ENCODE data around the gene RNF222. TPM values are rescaled to one million over a fixed set of nuclear protein-coding genes. Genes with fewer than 3 reads are reported as not detected.
"Not testable (repeated sequence)": the region's sequence is repeated elsewhere in the genome, so short reads cannot be mapped to it uniquely, and the experiment has no call there.

Gene RNF222
- total and polyA plus RNA-seq, 5 experiments from 2014 or later = 0.15 to 0.19 (median 0.18) TPM; not detected in 1

- no peaks in the 10 kb centered on the region for H3K9me3 Mint-ChIP-seq
- H3K4me1 Mint-ChIP-seq = peaks cover 0 to 3% (median under 1%) of the 10 kb centered on the region in 4 donors
- peaks cover 0 to 13% (median 3%) of the 10 kb centered on the region in 5 donors for H3K27me3 Mint-ChIP-seq
- POLR2A ChIA-PET = no interaction called here
- DNase-seq (no peak), ATAC-seq (no peak)
- H3K36me3 Mint-ChIP-seq = peaks cover 0 to 2% (median 0%) of the 10 kb centered on the region in 3 donors
- H3K27ac Mint-ChIP-seq = no peak overlapping the region
- H3K4me3 Mint-ChIP-seq = no peak overlapping the region
Observed at GRCh38 chr17:8354236-8354635, 43.4 kb downstream of the RNF222 start.

- Mint-ChIP-seq H3K27ac (no peak overlapping the region), H3K4me1 (peaks cover 0 to 2% (median 0%) of the 10 kb centered on the region in 4 donors), H3K4me3 (no peak overlapping the region), H3K9me3 (no peaks in the 10 kb centered on the region), H3K27me3 (peaks cover 0 to 13% (median 3%) of the 10 kb centered on the region in 5 donors), H3K36me3 (peaks cover 0 to 2% (median 0%) of the 10 kb centered on the region in 3 donors)
- no peak for DNase-seq
- POLR2A ChIA-PET = no interaction called here
- ATAC-seq = no peak
Observed at GRCh38 chr17:8353736-8354135, 43.9 kb downstream of the RNF222 start.

DNA sequence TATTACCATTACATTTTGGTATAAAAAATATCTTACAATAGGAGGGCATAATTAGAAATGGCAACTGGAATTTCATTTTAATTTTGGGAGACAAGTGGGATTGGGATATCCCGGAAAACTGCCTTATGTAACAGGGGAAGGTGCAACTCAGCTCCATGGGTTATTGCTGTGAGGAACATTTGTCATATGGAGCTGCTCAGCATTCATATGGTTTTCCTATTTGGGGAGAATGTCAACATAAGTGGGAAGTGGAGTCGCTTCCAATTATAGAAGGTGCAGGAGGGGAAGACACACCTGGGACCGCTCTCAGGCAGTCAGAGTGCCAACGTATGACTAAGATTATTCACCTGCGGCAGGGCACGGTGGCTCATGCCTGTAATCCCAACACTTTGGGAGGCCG, 47.3 kb downstream of the RNF222 start:
- Mint-ChIP-seq H3K9me3 (no peaks in the 10 kb centered on the region), H3K27me3 (peaks cover 6 to 33% (median 13%) of the 10 kb centered on the region in 5 donors), H3K4me3 (no peak overlapping the region), H3K36me3 (no peaks in the 10 kb centered on the region), H3K4me1 (peaks cover 0 to 3% (median 0%) of the 10 kb centered on the region in 4 donors), H3K27ac (peak overlapping the region in 1 of 10 donors; percentile 30)
- DNase-seq = no peak
- POLR2A ChIA-PET = no interaction called here
- ATAC-seq = no peak

GRCh38 chr17:8347001-8347400, 50.6 kb downstream of the RNF222 start:
- ATAC-seq, H3K4me3 Mint-ChIP-seq, H3K9me3 Mint-ChIP-seq, H3K36me3 Mint-ChIP-seq, POLR2A ChIA-PET, H3K4me1 Mint-ChIP-seq, H3K27ac Mint-ChIP-seq, DNase-seq: not testable (repeated sequence)
- H3K27me3 Mint-ChIP-seq = peaks cover 6 to 36% (median 13%) of the 10 kb centered on the region in 5 donors

GRCh38 chr17:8345951-8346665, 51.5 kb downstream of the RNF222 start:
- H3K27me3 Mint-ChIP-seq = peaks cover 6 to 36% (median 13%) of the 10 kb centered on the region in 5 donors
- peak overlapping the region in 1 of 10 donors; percentile 19 for H3K27ac Mint-ChIP-seq
- H3K9me3 Mint-ChIP-seq = no peaks in the 10 kb centered on the region
- H3K4me1 Mint-ChIP-seq = peaks cover 0 to 3% (median 0%) of the 10 kb centered on the region in 4 donors
- H3K4me3 Mint-ChIP-seq = no peak overlapping the region
- ATAC-seq (no peak), DNase-seq (no peak)
- no peaks in the 10 kb centered on the region for H3K36me3 Mint-ChIP-seq
- POLR2A ChIA-PET = interaction anchor here (0.5 kb wide), 1 partner anchor 20 kb away, joined by 3 read pairs; no protein-coding TSS in a partner anchor

GRCh38 chr17:8345052-8345690, 52.5 kb downstream of the RNF222 start:
- ATAC-seq (no peak), DNase-seq (no peak)
- Mint-ChIP-seq H3K4me1 (peaks cover 0 to 3% (median 0%) of the 10 kb centered on the region in 4 donors), H3K9me3 (no peaks in the 10 kb centered on the region), H3K27ac (peak overlapping the region in 2 of 10 donors; percentile 19 to 76), H3K27me3 (peaks cover 4 to 36% (median 13%) of the 10 kb centered on the region in 5 donors), H3K4me3 (peak overlapping the region in 1 of 10 donors; percentile 14), H3K36me3 (no peaks in the 10 kb centered on the region)
- POLR2A ChIA-PET = no interaction called here

GRCh38 chr17:8341456-8341855, 56.2 kb downstream of the RNF222 start:
- Mint-ChIP-seq H3K27ac (no peak overlapping the region), H3K4me3 (no peak overlapping the region), H3K4me1 (peaks cover 7 to 11% (median 9%) of the 10 kb centered on the region in 4 donors), H3K27me3 (peaks cover 0 to 14% (median 8%) of the 10 kb centered on the region in 5 donors), H3K9me3 (no peaks in the 10 kb centered on the region), H3K36me3 (no peaks in the 10 kb centered on the region)
- ATAC-seq (no peak), DNase-seq (no peak)
- POLR2A ChIA-PET = interaction anchor here (0.6 kb wide), 1 partner anchor 715 kb away, joined by 5 read pairs; no protein-coding TSS in a partner anchor

Other genes starting within 250 kb of the RNF222 start
- 100 to 1,000 TPM; 148 to 153 TPM for gene PER1, start 245.4 kb downstream of the RNF222 start, total RNA-seq
- 10 to 100 TPM in 2 of 3 donors, 1 to 10 TPM in 1; 6.1 to 11.4 (median 10.7) TPM for gene PER1, start 245.4 kb downstream of the RNF222 start, polyA plus RNA-seq
- 100 to 1,000 TPM; 219 to 238 TPM for gene VAMP2, start 234.9 kb downstream of the RNF222 start, total RNA-seq
- gene VAMP2, start 234.9 kb downstream of the RNF222 start, polyA plus RNA-seq = 10 to 100 TPM; 50.4 to 84.2 (median 64.4) TPM
- 10 to 100 TPM; 17.2 to 19.4 TPM for gene TMEM107, start 221.4 kb downstream of the RNF222 start, total RNA-seq
- 10 to 100 TPM; 36.4 to 55.3 (median 41.9) TPM for gene TMEM107, start 221.4 kb downstream of the RNF222 start, polyA plus RNA-seq
- gene BORCS6, start 207.6 kb downstream of the RNF222 start, total RNA-seq = 10 to 100 TPM; 15.1 to 15.5 TPM
- gene BORCS6, start 207.6 kb downstream of the RNF222 start, polyA plus RNA-seq = 10 to 100 TPM; 16.1 to 22.6 (median 16.9) TPM
- gene AURKB, start 187.3 kb downstream of the RNF222 start, total RNA-seq = not detected
- not detected for gene AURKB, start 187.3 kb downstream of the RNF222 start, polyA plus RNA-seq
- gene CTC1, start 149.8 kb downstream of the RNF222 start, total RNA-seq = 100 to 1,000 TPM; 278 to 288 TPM
- 10 to 100 TPM; 15.5 to 27.6 (median 21.9) TPM for gene CTC1, start 149.8 kb downstream of the RNF222 start, polyA plus RNA-seq
- gene PFAS, start 148.5 kb downstream of the RNF222 start, total RNA-seq = 10 to 100 TPM; 41.4 to 44.0 TPM
- gene PFAS, start 148.5 kb downstream of the RNF222 start, polyA plus RNA-seq = 10 to 100 TPM; 10.1 to 20.9 (median 19.8) TPM
- gene RANGRF, start 109.2 kb downstream of the RNF222 start, total RNA-seq = 10 to 100 TPM; 41.7 to 41.9 TPM
- 10 to 100 TPM; 67.2 to 79.6 (median 78.7) TPM for gene RANGRF, start 109.2 kb downstream of the RNF222 start, polyA plus RNA-seq
- gene SLC25A35, start 102.4 kb downstream of the RNF222 start, total RNA-seq = 1 to 10 TPM; 6.5 to 6.7 TPM
- 1 to 10 TPM in 1 of 3 donors, under 1 TPM in 2; 0.60 to 3.1 (median 0.79) TPM for gene SLC25A35, start 102.4 kb downstream of the RNF222 start, polyA plus RNA-seq
- not detected for gene ARHGEF15, start 87.6 kb downstream of the RNF222 start, total RNA-seq
- not detected for gene ARHGEF15, start 87.6 kb downstream of the RNF222 start, polyA plus RNA-seq
- gene ODF4, start 58.0 kb downstream of the RNF222 start, total RNA-seq = not detected
- not detected for gene ODF4, start 58.0 kb downstream of the RNF222 start, polyA plus RNA-seq
- gene RPL26, start 14.6 kb downstream of the RNF222 start, total RNA-seq = 1,000 to 10,000 TPM; 2,896 to 2,977 TPM
- gene RPL26, start 14.6 kb downstream of the RNF222 start, polyA plus RNA-seq = 1,000 to 10,000 TPM; 1,685 to 2,097 (median 2,039) TPM
- gene NDEL1, start 38.1 kb upstream of the RNF222 start, total RNA-seq = 100 to 1,000 TPM in 1 of 2 experiments, 10 to 100 TPM in 1; 99.8 to 113 TPM
- gene NDEL1, start 38.1 kb upstream of the RNF222 start, polyA plus RNA-seq = 10 to 100 TPM; 40.3 to 56.8 (median 47.8) TPM
- 1 to 10 TPM; 1.7 to 2.5 TPM for gene MYH10, start 232.9 kb upstream of the RNF222 start, total RNA-seq
- 1 to 10 TPM in 2 of 3 donors, under 1 TPM in 1; 0.56 to 3.1 (median 1.6) TPM for gene MYH10, start 232.9 kb upstream of the RNF222 start, polyA plus RNA-seq

Measured in naive thymus-derived CD8-positive, alpha-beta T cell (primary cell).